NB4 (cell line): Measurements from ENCODE around the gene CTXN1.

Source experiments
- CTCF ChIP-seq: IDR thresholded peaks from one replicate; pipeline ENCODE4 v1.5.1; 2012; ENCODE audit warnings: low read depth, low read length
- MAX ChIP-seq: IDR thresholded peaks from 2 replicates; pipeline ENCODE4 v1.6.1; 2011; ENCODE audit warnings: low read depth, low read length
- MYC ChIP-seq: IDR thresholded peaks from 2 replicates; pipeline ENCODE4 v1.6.1; 2011; ENCODE audit warnings: low read depth, low read length
- POLR2A ChIP-seq: IDR thresholded peaks from 2 replicates; pipeline ENCODE4 v1.6.1; 2011; ENCODE audit warnings: mild to moderate bottlenecking; ENCODE audit not compliant: insufficient read length; ENCODE audit errors: extremely low read depth

GRCh38 chr19:7883796-7884570 is 42.0 kb downstream of the CTXN1 start:
- no peak for TF ChIP-seq POLR2A
- TF ChIP-seq CTCF: no peak
- TF ChIP-seq MAX: no peak
- TF ChIP-seq MYC: no peak
